Right forelimb (tissue), 1 donor: ENCODE results near the gene DYNAP.

Source experiments
- DNase-seq: peaks from one replicate; pipeline ENCODE4 v3.0.0-alpha.2; 2018

Gene DYNAP

DNA sequence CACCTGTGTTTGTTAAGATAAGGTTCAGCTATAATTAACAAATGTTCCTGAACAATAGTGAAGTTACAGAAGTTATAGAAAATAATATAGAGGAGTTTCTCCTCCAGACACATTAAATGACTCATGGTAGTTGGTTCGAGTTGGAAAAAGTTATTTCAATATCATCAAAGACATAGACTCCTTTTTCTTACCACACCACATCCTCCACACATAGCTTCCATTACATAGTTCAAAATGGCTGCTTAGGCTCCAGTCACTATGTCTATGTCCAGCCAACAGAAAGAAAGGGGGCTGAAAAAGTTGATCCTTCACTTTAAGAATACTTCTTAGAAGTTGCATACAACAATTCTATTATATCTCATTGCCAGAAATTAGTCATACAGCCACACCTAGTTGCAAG lies 50.7 kb downstream of the DYNAP start:
- no peak for DNase-seq

DNA sequence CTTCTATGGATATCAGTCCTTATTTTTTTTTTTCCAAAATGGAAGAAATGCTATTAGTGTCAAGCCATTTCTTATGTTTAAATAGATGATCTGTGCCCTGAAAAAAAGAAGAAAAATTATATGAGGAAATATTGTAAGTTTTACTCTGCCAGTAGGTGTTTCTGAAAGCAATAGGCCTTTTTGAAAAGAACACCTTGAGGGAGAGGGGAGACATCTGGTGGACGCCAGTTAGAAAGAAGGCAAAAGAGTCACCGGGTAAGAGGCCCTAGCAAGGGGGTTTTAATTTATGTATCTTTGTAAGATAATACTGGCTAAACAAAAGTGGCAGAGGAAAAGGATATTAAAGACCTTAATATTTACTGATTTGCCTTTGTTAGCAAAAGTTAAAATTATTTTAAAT lies 56.1 kb downstream of the DYNAP start:
- no peak for DNase-seq
